ENCODE measurements around the gene EAPP. TPM values are rescaled to one million over a fixed set of nuclear protein-coding genes. Genes with fewer than 3 reads are reported as not detected.

EAPP gene
- total and polyA plus RNA-seq, 2 of the 13 experiments (the other 11 are each of a cell fraction or from before 2014, with no cell fraction given): 68.7 to 110 TPM

DNA sequence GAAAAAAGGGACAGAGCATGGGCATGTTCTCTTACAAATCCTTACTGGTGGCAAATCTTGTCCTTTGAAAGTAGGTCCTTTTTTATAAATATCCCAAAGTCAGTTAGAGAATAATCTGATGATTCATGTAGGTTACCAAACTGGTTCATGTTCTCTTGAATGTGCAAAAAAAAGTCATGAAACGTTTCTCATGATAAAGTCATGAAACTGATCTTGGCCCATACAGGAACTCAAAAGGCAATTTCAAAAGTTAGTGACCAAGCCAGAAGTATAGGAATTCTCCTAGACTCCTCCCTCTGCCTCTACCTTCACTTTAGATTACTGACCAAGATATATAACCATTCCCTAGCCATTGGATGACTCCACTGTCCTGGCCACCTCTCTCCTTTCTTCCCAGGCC is 50.2 kb downstream of the EAPP start:
- DNase-seq (ENCODE audit: low spot score) (no peak), ATAC-seq (no peak), FAIRE-seq (no peak)
- ChIA-PET CTCF (ENCODE audit: low intra/inter-chr PET ratio, low total read pairs) (no interaction called here), POLR2A (no interaction called here)
- H3K9me3 ChIP-seq (ENCODE audit: low read length): no peaks in the 10 kb centered on the region
- H3K36me3 ChIP-seq (replicated peaks in 1 of 2; ENCODE audit: control insufficient read depth in 1 of 2, insufficient read depth in 2 of 2, low read length in 2 of 2): no peaks in the 10 kb centered on the region
- intact Hi-C loops (cut with micrococcal nuclease; ENCODE audit: unreplicated experiment): loop anchor here (10.0 kb wide), 1 partner anchor 1115 kb away; no protein-coding TSS in a partner anchor
- no peak overlapping the region for H3K9ac ChIP-seq (ENCODE audit: insufficient read depth, low read depth, low read length)
- H3K79me2 ChIP-seq (ENCODE audit: insufficient read depth, low read length): no peaks in the 10 kb centered on the region
- 0% methylated on average over 1 of the region's 1 CpG for WGBS (ENCODE audit: low lambda C conversion rate)
- no TSS peak for BruUV-seq (replicated peaks)
- H3K27me3 ChIP-seq (ENCODE audit: control insufficient read depth in 1 of 2, insufficient read depth in 2 of 2, low read length in 2 of 2): no peaks in the 10 kb centered on the region
- in situ Hi-C loops (cut with HindIII; ENCODE audit: extremely low pct_ligation_motif_present, low pct_unique_long_range_greater_than_20kb): no loop called here
- H3K27ac ChIP-seq (ENCODE audit: extremely low read length, insufficient read depth, low read length): no peak overlapping the region
- peaks cover 23% of the 10 kb centered on the region for H3K4me1 ChIP-seq (ENCODE audit: insufficient read depth, low read length)
- no peak overlapping the region for H2AFZ ChIP-seq (ENCODE audit: low read length)
- H4K20me1 ChIP-seq (ENCODE audit: insufficient read depth, low read length): no peaks in the 10 kb centered on the region
- TF ChIP-seq MTF2 (CRISPR knock-in tag; IDR thresholded peaks at IDR 0.05; ENCODE audit: borderline replicate concordance): no peak
- TF ChIP-seq, protein P1, sequence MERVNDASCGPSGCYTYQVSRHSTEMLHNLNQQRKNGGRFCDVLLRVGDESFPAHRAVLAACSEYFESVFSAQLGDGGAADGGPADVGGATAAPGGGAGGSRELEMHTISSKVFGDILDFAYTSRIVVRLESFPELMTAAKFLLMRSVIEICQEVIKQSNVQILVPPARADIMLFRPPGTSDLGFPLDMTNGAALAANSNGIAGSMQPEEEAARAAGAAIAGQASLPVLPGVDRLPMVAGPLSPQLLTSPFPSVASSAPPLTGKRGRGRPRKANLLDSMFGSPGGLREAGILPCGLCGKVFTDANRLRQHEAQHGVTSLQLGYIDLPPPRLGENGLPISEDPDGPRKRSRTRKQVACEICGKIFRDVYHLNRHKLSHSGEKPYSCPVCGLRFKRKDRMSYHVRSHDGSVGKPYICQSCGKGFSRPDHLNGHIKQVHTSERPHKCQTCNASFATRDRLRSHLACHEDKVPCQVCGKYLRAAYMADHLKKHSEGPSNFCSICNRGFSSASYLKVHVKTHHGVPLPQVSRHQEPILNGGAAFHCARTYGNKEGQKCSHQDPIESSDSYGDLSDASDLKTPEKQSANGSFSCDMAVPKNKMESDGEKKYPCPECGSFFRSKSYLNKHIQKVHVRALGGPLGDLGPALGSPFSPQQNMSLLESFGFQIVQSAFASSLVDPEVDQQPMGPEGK (CRISPR knock-in tag; IDR thresholded peaks at IDR 0.05): no peak
- TF ChIP-seq ZFY (CRISPR knock-in tag; IDR thresholded peaks at IDR 0.05): no peak
- TF ChIP-seq, protein P2, sequence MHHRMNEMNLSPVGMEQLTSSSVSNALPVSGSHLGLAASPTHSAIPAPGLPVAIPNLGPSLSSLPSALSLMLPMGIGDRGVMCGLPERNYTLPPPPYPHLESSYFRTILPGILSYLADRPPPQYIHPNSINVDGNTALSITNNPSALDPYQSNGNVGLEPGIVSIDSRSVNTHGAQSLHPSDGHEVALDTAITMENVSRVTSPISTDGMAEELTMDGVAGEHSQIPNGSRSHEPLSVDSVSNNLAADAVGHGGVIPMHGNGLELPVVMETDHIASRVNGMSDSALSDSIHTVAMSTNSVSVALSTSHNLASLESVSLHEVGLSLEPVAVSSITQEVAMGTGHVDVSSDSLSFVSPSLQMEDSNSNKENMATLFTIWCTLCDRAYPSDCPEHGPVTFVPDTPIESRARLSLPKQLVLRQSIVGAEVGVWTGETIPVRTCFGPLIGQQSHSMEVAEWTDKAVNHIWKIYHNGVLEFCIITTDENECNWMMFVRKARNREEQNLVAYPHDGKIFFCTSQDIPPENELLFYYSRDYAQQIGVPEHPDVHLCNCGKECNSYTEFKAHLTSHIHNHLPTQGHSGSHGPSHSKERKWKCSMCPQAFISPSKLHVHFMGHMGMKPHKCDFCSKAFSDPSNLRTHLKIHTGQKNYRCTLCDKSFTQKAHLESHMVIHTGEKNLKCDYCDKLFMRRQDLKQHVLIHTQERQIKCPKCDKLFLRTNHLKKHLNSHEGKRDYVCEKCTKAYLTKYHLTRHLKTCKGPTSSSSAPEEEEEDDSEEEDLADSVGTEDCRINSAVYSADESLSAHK (CRISPR knock-in tag; IDR thresholded peaks at IDR 0.05; ENCODE audit: borderline replicate concordance): no peak
- no peak for TF ChIP-seq KLF9 (CRISPR knock-in tag; IDR thresholded peaks at IDR 0.05; ENCODE audit: low read depth)
- TF ChIP-seq ZNF496 (CRISPR knock-in tag; IDR thresholded peaks at IDR 0.05; ENCODE audit: insufficient replicate concordance): no peak
- no peak for TF ChIP-seq ZBTB8A (CRISPR knock-in tag; IDR thresholded peaks at IDR 0.05; ENCODE audit: borderline replicate concordance, low read depth)
- no peak overlapping the region for H3K4me3 ChIP-seq (replicated peaks in 1 of 3; ENCODE audit: insufficient read depth in 1 of 3, low read depth in 2 of 3, low read length in 3 of 3)
- no peak overlapping the region for H3K4me2 ChIP-seq (ENCODE audit: low read depth, low read length)
